HFF-Myc (cell line): ENCODE measurements around the gene LGR4.

ENCODE experiments used
- DNase-seq: peaks from one replicate; pipeline ENCODE4 v3.0.0-alpha.2; 2011; ENCODE audit warnings: low read depth; ENCODE audit errors: extremely low read depth
- H3K4me3 ChIP-seq: replicated peaks from 2 replicates; pipeline ENCODE4 v1.5.1; 2011; ENCODE audit warnings: low read depth, mild to moderate bottlenecking, control low read depth, low read length
- CTCF ChIP-seq: IDR thresholded peaks from 2 replicates; pipeline ENCODE4 v1.5.1; 2012; ENCODE audit warnings: mild to moderate bottlenecking, low read depth, low read length, control low read depth; ENCODE audit errors: missing control alignments

The LGR4 gene

GRCh38 chr11:27427183-27427980 is 45.2 kb downstream of the LGR4 start:
- H3K4me3 ChIP-seq, result no peak overlapping the region
- TF ChIP-seq CTCF, result no peak
- no peak for DNase-seq

GRCh38 chr11:27425814-27426213 is 46.8 kb downstream of the LGR4 start:
- TF ChIP-seq CTCF, result no peak
- no peak overlapping the region for H3K4me3 ChIP-seq
- DNase-seq, result no peak

DNA sequence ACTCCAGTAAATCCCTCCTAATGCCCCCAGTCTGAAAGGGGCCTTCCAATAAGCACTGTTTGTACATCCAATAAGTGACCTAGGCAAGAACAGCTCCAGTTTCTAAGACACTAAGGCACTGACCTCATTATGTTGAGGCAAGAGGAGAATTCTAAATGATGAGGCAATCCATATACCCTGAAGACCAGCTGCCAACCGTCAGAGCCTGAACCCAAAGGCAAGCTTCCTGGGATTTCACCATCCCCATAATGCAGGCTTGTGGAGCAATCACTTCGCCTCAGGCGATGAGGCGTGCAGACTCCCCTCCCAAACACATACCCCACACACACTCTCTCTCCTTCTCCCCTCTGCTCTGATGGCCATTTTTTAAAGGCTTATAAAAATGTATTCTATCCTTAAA is 49.5 kb downstream of the LGR4 start:
- TF ChIP-seq CTCF, result no peak
- H3K4me3 ChIP-seq, result no peak overlapping the region

GRCh38 chr11:27421819-27422494 is 50.6 kb downstream of the LGR4 start:
- no peak overlapping the region for H3K4me3 ChIP-seq
- no peak for TF ChIP-seq CTCF
- DNase-seq, result no peak

More for the DNA sequence above, 49.5 kb downstream of the LGR4 start:
- no peak for DNase-seq

- no peak for TF ChIP-seq CTCF
- DNase-seq, result no peak
- no peak overlapping the region for H3K4me3 ChIP-seq
Measured at GRCh38 chr11:27420722-27421572, 51.6 kb downstream of the LGR4 start.

DNA sequence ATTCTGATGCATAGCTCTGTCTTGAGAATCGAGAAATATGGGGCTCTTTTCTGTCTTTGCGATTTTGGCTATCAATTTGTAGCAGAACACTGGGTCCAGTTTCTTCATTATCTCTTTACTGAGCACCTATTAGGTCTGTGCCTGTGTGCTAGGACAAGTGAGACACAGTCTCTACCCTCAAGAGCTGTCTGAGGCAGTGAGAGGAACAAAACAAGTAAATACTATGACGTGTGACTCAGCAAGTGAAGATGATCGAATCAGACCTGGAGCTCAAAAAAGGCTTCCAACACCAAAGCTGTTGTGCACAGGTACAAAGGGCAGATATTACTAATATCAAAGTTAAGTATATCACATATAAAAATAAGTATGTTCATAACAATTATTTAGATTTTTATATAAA is 52.4 kb downstream of the LGR4 start:
- TF ChIP-seq CTCF, result no peak
- no peak overlapping the region for H3K4me3 ChIP-seq
- DNase-seq, result no peak
